ENCODE results near the gene STAT3.

GRCh38 chr17:42421136-42421506 lies 32.9 kb upstream of the STAT3 start:
- TF ChIP-seq CTCF (conservative IDR thresholded peaks at IDR 0.05) (no peak), EZH2 (IDR thresholded peaks at IDR 0.05; ENCODE audit: low read depth) (no peak)

Data from PC-9 (cell line).